Measurements from ENCODE around the gene PASD1. TPM values are rescaled to one million over a fixed set of nuclear protein-coding genes. Genes with fewer than 3 reads are reported as not detected.

The PASD1 gene
- total RNA-seq, 3 donors from 2014 or later, result not detected

GRCh38 chrX:151714362-151714761 is 150.9 kb downstream of the PASD1 start:
- intact Hi-C loops (cut with DNase I, micrococcal nuclease), result no loop called here
- Histone ChIP-seq H3K4me1 (ENCODE audit: low read depth) (no peaks in the 10 kb centered on the region), H3K4me3 (no peak overlapping the region), H3K36me3 (ENCODE audit: low read depth) (no peaks in the 10 kb centered on the region), H3K9me3 (no peaks in the 10 kb centered on the region)
- DNase-seq (no peak), ATAC-seq (no peak)
- no peak for TF ChIP-seq CTCF (IDR thresholded peaks at IDR 0.05)

DNA sequence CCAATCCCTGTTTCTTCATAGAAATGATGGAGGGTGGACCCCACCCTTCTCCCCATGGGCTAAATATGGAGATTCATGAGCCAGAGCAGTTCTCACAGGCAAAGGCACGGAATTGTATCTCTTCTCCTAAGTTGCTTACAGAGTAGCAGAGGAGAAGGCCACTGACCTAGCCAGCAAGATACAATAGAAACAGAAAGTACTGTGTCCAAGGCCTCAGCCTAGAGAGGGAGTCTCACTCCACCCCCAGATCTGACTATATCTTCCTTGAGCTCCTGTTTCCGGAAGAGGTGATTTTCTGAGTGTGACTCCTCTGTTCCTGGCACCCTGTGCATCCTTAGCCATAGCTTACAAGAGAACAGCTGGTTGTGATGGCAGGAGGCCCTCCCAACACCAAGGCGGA is 152.3 kb downstream of the PASD1 start, which contains the start of gene FATE1:
Gene FATE1, plus strand, starts transcription at position 284 of the 400 bp plus-strand sequence. Its CDS starts 85 bp downstream, at position 369.
- intact Hi-C loops (cut with DNase I, micrococcal nuclease), result no loop called here

DNA sequence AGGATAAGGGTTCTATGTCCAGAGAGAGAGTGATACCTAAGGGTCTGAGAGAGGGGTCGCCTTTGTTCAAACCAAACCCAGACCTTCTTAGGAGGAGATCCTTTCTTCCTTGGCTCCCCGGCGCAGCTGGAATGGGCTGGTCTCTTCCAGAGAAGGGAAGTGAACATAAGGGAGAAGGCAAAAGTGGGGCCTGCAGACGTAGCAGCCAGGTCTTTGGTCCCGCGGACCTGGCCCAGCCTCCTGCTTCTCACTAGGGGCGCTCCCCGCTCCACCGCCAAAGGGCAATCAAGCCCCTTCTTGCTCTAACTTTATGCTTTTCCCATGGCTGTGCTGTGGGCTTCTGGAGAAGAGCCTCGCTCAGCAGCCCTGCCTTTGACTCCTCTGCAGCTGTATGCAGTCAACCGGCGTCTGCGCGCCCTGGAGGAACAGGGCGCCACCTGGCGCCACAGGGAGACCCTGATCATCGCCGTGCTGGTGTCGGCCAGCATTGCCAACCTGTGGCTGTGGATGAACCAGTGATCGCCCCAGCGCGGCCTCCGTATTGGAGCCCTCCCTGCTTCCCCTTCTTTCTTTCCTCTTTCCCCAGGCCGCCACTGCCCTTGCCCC is 158.9 kb downstream of the PASD1 start:
- ATAC-seq (peak; percentile 76), DNase-seq (peak in 2 of 3 donors; percentile 42 to 49)
- no peak for TF ChIP-seq CTCF (IDR thresholded peaks at IDR 0.05)

More for the DNA sequence above, 152.3 kb downstream of the PASD1 start, which contains the start of gene FATE1:
- H3K9me3 ChIP-seq, result no peaks in the 10 kb centered on the region
- no peak for TF ChIP-seq CTCF (IDR thresholded peaks at IDR 0.05)
- no peaks in the 10 kb centered on the region for H3K4me1 ChIP-seq (ENCODE audit: low read depth)
- no peak for DNase-seq
- H3K36me3 ChIP-seq (ENCODE audit: low read depth), result no peaks in the 10 kb centered on the region
- no peak within 1 kb of the TSS for H3K4me3 ChIP-seq
- ATAC-seq, result no peak

DNA sequence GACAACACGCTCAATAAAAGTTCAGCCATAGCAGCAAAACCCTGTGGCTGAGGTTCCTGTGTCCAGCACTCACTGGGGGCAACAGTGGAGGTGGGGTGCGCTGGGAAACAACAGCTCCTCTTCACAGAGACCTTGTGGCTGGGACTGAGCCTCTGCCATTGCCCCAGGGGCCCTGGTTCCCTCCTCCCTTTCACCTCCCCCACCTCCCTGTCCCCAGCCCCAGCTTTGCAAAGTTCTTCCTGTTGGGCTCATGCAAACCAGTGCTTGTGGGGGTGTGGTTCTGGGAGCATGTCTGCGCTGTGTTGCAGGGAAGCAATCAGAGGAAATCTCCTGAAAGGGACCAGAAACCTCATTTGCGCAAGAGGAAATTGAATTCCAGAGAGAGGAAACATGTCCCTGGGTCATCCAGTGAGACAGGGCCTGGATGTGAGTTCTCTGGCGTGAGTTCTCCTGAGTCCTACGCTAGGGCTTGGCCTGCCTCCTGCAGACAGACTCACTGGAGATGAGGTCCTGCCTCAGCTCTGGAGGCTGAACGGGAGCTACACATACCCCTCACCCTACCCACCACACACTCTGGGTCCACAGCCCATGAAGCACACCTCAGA is 159.8 kb downstream of the PASD1 start:
- Histone ChIP-seq H3K4me3 (no peak overlapping the region), H3K4me1 (ENCODE audit: low read depth) (no peaks in the 10 kb centered on the region), H3K9me3 (no peaks in the 10 kb centered on the region), H3K36me3 (ENCODE audit: low read depth) (no peaks in the 10 kb centered on the region)
- intact Hi-C loops (cut with DNase I, micrococcal nuclease), result no loop called here
- no peak for TF ChIP-seq CTCF (IDR thresholded peaks at IDR 0.05)
- ATAC-seq (no peak), DNase-seq (no peak)

More for the DNA sequence above, 158.9 kb downstream of the PASD1 start:
- intact Hi-C loops (cut with DNase I, micrococcal nuclease), result no loop called here
- Histone ChIP-seq H3K4me3 (no peak overlapping the region), H3K9me3 (no peaks in the 10 kb centered on the region), H3K4me1 (ENCODE audit: low read depth) (no peaks in the 10 kb centered on the region), H3K36me3 (ENCODE audit: low read depth) (no peaks in the 10 kb centered on the region)

- TF ChIP-seq CTCF (IDR thresholded peaks at IDR 0.05), result no peak
- ATAC-seq (no peak), DNase-seq (no peak)
- H3K4me1 ChIP-seq (ENCODE audit: low read depth), result no peaks in the 10 kb centered on the region
- H3K4me3 ChIP-seq, result no peak overlapping the region
- H3K36me3 ChIP-seq (ENCODE audit: low read depth), result no peaks in the 10 kb centered on the region
- intact Hi-C loops (cut with DNase I, micrococcal nuclease), result no loop called here
- no peaks in the 10 kb centered on the region for H3K9me3 ChIP-seq
Observed at GRCh38 chrX:151724563-151725337, 161.3 kb downstream of the PASD1 start.
